Measurements from ENCODE around the gene CTXN2.

The CTXN2 gene

DNA sequence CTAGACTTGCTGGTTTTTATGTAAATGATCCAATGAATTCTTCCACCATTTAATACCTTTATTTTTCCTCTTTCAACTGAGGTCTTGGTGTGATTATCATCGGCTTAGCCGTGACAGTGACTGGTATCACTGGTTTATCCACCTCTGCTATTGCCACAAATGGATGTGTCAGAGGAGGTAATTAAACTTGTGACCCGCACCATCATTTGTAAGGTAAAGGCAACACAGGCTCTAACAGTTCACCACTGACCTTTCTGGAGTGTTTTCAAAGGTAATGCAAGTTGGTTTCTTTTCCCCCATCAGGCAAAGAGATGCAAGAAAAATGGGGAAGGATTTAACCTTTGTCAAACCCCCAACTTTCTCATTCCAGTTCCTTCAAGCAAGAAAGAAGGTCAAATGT lies 34.3 kb downstream of the CTXN2 start:
- no peak for TF ChIP-seq CTCF (conservative IDR thresholded peaks at IDR 0.05; ENCODE audit: control insufficient read depth, insufficient read depth, low read depth, low read length)
- H3K4me3 ChIP-seq (ENCODE audit: control insufficient read depth, low read depth, low read length), result no peak overlapping the region

DNA sequence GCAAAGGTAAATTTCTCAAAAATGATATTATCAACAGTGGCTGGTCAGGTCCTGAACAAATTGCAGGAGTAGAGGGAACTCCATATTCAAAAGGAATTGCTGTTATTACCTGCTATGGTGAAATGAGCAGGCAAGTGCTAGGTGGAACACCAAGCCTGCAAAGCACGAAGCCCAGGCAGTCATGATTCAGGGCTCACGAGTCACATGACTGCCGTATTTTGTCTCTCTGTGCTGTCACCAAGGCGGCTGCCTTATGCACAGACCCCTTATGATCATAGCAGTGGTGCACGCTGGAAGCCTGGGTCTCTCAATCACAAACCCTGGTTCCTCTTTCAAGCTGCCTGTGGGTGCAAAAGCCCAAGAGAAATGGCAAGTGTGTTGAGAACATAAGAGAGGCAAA lies 39.0 kb downstream of the CTXN2 start:
- TF ChIP-seq CTCF (conservative IDR thresholded peaks at IDR 0.05; ENCODE audit: control insufficient read depth, insufficient read depth, low read depth, low read length), result no peak
- no peak overlapping the region for H3K4me3 ChIP-seq (ENCODE audit: control insufficient read depth, low read depth, low read length)
- DNase-seq (ENCODE audit: low read depth), result no peak

More for the DNA sequence above, 34.3 kb downstream of the CTXN2 start:
- no peak for DNase-seq (ENCODE audit: low read depth)

DNA sequence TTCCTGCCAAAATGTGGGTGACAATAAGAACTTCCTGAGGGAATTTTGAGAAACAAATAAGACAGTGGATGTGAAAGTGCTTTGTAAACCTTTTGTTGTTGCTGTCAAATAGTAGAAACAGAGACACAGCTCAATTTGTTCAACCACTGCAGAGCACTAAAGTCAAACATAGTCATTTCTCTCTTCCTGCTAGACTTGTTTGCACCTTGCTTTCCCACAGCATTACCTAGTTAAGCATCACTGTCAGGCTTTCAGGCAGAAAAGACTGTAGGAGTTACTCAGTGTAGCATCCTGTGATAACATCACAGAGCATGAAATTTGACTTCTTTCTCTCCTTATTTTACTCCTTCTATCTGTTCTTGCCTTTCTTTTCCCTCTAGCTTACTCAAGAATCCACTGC lies 41.8 kb downstream of the CTXN2 start:
- TF ChIP-seq CTCF (conservative IDR thresholded peaks at IDR 0.05; ENCODE audit: control insufficient read depth, insufficient read depth, low read depth, low read length), result no peak
- no peak overlapping the region for H3K4me3 ChIP-seq (ENCODE audit: control insufficient read depth, low read depth, low read length)
- no peak for DNase-seq (ENCODE audit: low read depth)

DNA sequence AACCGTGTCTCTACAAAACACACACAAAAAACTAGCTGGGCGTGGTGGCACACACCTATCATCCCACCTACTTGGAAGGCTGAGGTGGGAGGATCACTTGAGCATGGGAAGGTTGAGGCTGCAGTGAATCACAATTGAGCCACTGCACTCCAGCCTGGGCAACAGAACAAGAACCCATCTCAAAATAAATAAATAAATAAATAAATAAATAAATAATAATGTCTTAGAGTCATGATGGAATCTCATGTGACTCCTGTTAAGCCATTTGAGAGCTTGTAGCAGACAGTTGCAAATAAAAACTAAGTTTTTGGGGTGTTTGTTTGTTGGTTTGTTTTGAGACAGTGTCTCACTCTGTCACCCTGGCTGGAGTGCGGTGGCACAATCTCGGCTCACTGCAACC lies 47.9 kb downstream of the CTXN2 start:
- TF ChIP-seq CTCF (conservative IDR thresholded peaks at IDR 0.05; ENCODE audit: control insufficient read depth, insufficient read depth, low read depth, low read length), result no peak
- no peak for DNase-seq (ENCODE audit: low read depth)
- no peak overlapping the region for H3K4me3 ChIP-seq (ENCODE audit: control insufficient read depth, low read depth, low read length)

DNA sequence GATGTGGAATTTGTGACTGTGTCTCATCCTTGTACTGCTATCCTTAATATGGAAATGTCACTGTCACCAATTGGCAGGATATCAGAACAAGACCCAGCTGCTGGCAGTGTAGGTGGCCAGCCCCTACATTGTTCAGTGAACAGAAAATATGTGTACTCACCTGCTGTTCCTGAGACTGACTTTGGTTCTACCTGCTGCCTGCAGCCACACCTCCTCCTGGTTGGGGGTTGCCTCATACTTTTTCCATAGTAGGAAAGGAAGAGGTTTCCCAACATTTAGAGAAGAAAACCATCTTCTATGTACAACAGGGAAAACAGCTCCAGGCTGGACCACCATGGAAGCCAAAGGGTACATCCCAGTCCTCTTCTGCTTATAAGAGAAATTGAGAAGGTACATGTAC lies 50.5 kb downstream of the CTXN2 start:
- H3K4me3 ChIP-seq (ENCODE audit: control insufficient read depth, low read depth, low read length), result no peak overlapping the region
- no peak for DNase-seq (ENCODE audit: low read depth)
- TF ChIP-seq CTCF (conservative IDR thresholded peaks at IDR 0.05; ENCODE audit: control insufficient read depth, insufficient read depth, low read depth, low read length), result no peak

GRCh38 chr15:48242535-48242934 lies 51.1 kb downstream of the CTXN2 start:
- TF ChIP-seq CTCF (conservative IDR thresholded peaks at IDR 0.05; ENCODE audit: control insufficient read depth, insufficient read depth, low read depth, low read length), result no peak
- no peak overlapping the region for H3K4me3 ChIP-seq (ENCODE audit: control insufficient read depth, low read depth, low read length)
- no peak for DNase-seq (ENCODE audit: low read depth)

- peak; percentile 72 for DNase-seq (ENCODE audit: low read depth)
- no peak for TF ChIP-seq CTCF (conservative IDR thresholded peaks at IDR 0.05; ENCODE audit: control insufficient read depth, insufficient read depth, low read depth, low read length)
- H3K4me3 ChIP-seq (ENCODE audit: control insufficient read depth, low read depth, low read length), result no peak overlapping the region
Measured at GRCh38 chr15:48244921-48245320, 53.5 kb downstream of the CTXN2 start.

All from fibroblast of mammary gland (primary cell).